HepG2 (cell line): ENCODE measurements around the gene MAPK12. TPM values are rescaled to one million over a fixed set of nuclear protein-coding genes. Genes with fewer than 3 reads are reported as not detected.

ENCODE experiments used
- BRD4 ChIP-seq: sonication (generic); formaldehyde crosslinking; IDR thresholded peaks from 2 replicates; pipeline ENCODE4 v1.4.0; 2020; ENCODE audit warnings: missing genetic modification reagents
- GTF3A ChIP-seq: sonication (generic); formaldehyde crosslinking; conservative IDR thresholded peaks from 2 replicates; pipeline ENCODE4 v1.4.0; 2020; ENCODE audit warnings: mild to moderate bottlenecking, missing genetic modification reagents
- HNF4A ChIP-seq: sonication (generic); formaldehyde crosslinking; IDR thresholded peaks from 2 replicates; pipeline ENCODE4 v1.4.0; 2020; ENCODE audit warnings: missing genetic modification reagents
- NFKBIZ ChIP-seq: IDR thresholded peaks from 2 replicates; pipeline ENCODE4 v1.6.1; 2018; ENCODE audit warnings: missing genetic modification reagents, missing compliant biosample characterization
- RAD51 ChIP-seq: fragments of 450-650 bp; IDR thresholded peaks from 2 replicates; pipeline ENCODE4 v1.6.1; 2016; ENCODE audit warnings: borderline replicate concordance
- RXRB ChIP-seq: IDR thresholded peaks from 2 replicates; pipeline ENCODE4 v1.6.1; 2016; ENCODE audit warnings: borderline replicate concordance, missing genetic modification reagents, missing compliant biosample characterization
- SCMH1 ChIP-seq: sonication (generic); formaldehyde crosslinking; IDR thresholded peaks from 2 replicates; pipeline ENCODE4 v1.9.0; 2021; ENCODE audit warnings: missing genetic modification reagents, mild to moderate bottlenecking, borderline replicate concordance
- STAG1 ChIP-seq: sonication (generic); formaldehyde crosslinking; IDR thresholded peaks from 2 replicates; pipeline ENCODE4 v1.4.0; 2020; ENCODE audit warnings: missing genetic modification reagents
- SYNCRIP ChIP-seq: fragments of 200-400 bp; formaldehyde crosslinking; IDR thresholded peaks from 2 replicates; pipeline ENCODE4 v1.6.1; 2018; ENCODE audit warnings: mild to moderate bottlenecking, low read depth, low read length; ENCODE audit not compliant: insufficient read depth
- ZFY ChIP-seq: sonication (generic); formaldehyde crosslinking; IDR thresholded peaks from 2 replicates; pipeline ENCODE4 v1.4.0; 2020; ENCODE audit warnings: missing genetic modification reagents
- ZMYM4 ChIP-seq: sonication (generic); formaldehyde crosslinking; IDR thresholded peaks from 2 replicates; pipeline ENCODE4 v1.8.1; 2023; ENCODE audit warnings: mild to moderate bottlenecking, missing genetic modification reagents
- ZNF180 ChIP-seq: sonication (generic); formaldehyde crosslinking; IDR thresholded peaks from 2 replicates; pipeline ENCODE4 v1.4.0; 2020; ENCODE audit warnings: low read depth, missing genetic modification reagents, borderline replicate concordance
- ZNF670 ChIP-seq: sonication (generic); formaldehyde crosslinking; IDR thresholded peaks from 2 replicates; pipeline ENCODE4 v1.8.0; 2022; ENCODE audit warnings: mild to moderate bottlenecking, missing genetic modification reagents, borderline replicate concordance
- ZNF709 ChIP-seq: sonication (generic); formaldehyde crosslinking; IDR thresholded peaks from 2 replicates; pipeline ENCODE4 v1.5.0; 2020; ENCODE audit warnings: mild to moderate bottlenecking, missing genetic modification reagents
- ZNF761 ChIP-seq: sonication (generic); formaldehyde crosslinking; conservative IDR thresholded peaks from 2 replicates; pipeline ENCODE4 v1.4.0; 2020; ENCODE audit warnings: mild to moderate bottlenecking, missing genetic modification reagents
- polyA plus RNA-seq, 8 experiments: library from polyadenylated mRNA; depleted of rRNA in 3 of 8; stranded (reverse) in 7 of 8; unstranded in 1 of 8; fragments of >200 nt; fragmentation: Illumina TruSeq in 4 of 8; extraction: Trizol in 4 of 8; gene quantifications; 2 replicates each; pipeline versions ENCODE4 v1.2.1 to v1.2.3, GENCODE V29; 2011 to 2016; ENCODE audit warnings: low read depth in 4 of 8, missing spikeins in 1 of 8, mixed read lengths in 1 of 8; ENCODE audit not compliant: insufficient read depth in 1 of 8
- total RNA-seq, 5 experiments: library from RNA; depleted of rRNA; stranded (reverse); fragments of >200 nt; fragmentation: Illumina TruSeq; extraction: Trizol; gene quantifications; 2 replicates each; pipeline ENCODE4 v1.2.3, GENCODE V29; 2016; ENCODE audit warnings: low read depth in 1 of 5
- TF ChIP-seq, protein P1 (sequence below): sonication (generic); formaldehyde crosslinking; IDR thresholded peaks from 2 replicates; pipeline ENCODE4 v1.4.0; 2020; ENCODE audit warnings: missing genetic modification reagents
- TF ChIP-seq, protein P2 (sequence below): sonication (generic); formaldehyde crosslinking; IDR thresholded peaks from 2 replicates; pipeline ENCODE4 v1.5.1; 2020; ENCODE audit warnings: missing genetic modification reagents, mild to moderate bottlenecking, borderline replicate concordance
- TF ChIP-seq, protein P3 (sequence below): sonication (generic); formaldehyde crosslinking; IDR thresholded peaks from 2 replicates; pipeline ENCODE4 v1.8.0; 2022; ENCODE audit warnings: mild to moderate bottlenecking, missing genetic modification reagents, borderline replicate concordance
- TF ChIP-seq, protein P4 (sequence below): sonication (generic); formaldehyde crosslinking; conservative IDR thresholded peaks from 2 replicates; pipeline ENCODE4 v1.4.0; 2020; ENCODE audit warnings: missing genetic modification reagents
- TF ChIP-seq, protein P5 (sequence below): sonication (generic); formaldehyde crosslinking; IDR thresholded peaks from 2 replicates; pipeline ENCODE4 v1.5.0; 2020; ENCODE audit warnings: missing genetic modification reagents

MAPK12 gene
- total and polyA plus RNA-seq, 2 of the 13 experiments (the other 11 are each of a cell fraction or from before 2014, with no cell fraction given), result 22.2 to 23.3 TPM

DNA sequence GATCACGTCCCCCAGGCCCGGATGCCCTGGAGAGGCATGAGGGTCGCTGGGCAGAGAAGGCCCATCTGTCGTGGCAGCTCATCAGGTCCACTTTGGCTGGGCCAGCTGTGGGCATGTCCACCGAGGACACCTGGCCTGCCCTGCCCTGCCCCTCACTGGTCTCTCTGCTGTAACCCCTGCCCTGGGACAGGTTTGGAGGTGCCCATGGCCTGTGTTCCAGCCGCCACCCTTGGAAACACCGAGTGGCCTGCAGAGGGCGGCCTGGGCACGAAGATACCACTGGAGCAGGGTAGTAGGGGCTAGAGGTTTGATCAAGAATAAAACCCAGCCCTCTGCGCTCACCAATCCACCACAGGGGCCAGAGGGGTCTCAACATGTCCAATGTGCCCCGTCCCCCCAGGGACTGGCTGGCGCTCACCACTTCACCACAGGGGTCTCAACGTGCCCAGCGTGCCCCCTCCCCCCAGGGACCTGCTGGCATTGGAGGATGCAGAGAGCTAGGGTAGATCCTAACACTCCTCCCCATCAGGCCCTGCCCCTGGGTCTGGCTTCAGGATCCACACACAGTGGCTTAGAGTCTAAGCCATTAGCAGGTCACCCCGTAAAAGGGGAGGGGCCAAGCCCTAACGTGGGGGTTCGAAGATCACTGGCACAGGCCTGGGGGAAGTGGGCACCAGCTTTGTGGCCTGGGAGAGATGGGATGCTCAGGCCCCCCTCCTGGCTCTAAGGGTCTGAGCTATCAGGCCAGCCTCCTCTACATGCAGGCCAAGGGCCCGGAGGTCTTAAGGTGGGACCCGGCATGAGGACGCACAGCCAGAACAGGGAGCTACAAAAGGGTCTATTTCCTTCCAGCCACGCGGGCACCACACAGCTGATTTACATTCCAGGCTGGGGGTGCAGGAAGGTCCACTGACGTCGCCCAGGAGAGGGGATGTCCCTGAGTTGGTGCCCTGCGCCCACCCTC is 9.1 kb downstream of the MAPK12 start (continued):
- TF ChIP-seq, protein P1, sequence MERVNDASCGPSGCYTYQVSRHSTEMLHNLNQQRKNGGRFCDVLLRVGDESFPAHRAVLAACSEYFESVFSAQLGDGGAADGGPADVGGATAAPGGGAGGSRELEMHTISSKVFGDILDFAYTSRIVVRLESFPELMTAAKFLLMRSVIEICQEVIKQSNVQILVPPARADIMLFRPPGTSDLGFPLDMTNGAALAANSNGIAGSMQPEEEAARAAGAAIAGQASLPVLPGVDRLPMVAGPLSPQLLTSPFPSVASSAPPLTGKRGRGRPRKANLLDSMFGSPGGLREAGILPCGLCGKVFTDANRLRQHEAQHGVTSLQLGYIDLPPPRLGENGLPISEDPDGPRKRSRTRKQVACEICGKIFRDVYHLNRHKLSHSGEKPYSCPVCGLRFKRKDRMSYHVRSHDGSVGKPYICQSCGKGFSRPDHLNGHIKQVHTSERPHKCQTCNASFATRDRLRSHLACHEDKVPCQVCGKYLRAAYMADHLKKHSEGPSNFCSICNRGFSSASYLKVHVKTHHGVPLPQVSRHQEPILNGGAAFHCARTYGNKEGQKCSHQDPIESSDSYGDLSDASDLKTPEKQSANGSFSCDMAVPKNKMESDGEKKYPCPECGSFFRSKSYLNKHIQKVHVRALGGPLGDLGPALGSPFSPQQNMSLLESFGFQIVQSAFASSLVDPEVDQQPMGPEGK, result peak; percentile 47; the same call in 1 of the 2 replicates
- TF ChIP-seq ZMYM4 (CRISPR knock-in tag) (no peak), ZNF180 (CRISPR knock-in tag) (no peak), ZFY (CRISPR knock-in tag) (peak; percentile 40; the same call in 1 of the 2 replicates), ZNF709 (CRISPR knock-in tag) (no peak), HNF4A (peak; percentile 6; the same call in 1 of the 2 replicates), RXRB (CRISPR knock-in tag) (no peak), ZNF761 (CRISPR knock-in tag) (no peak), SCMH1 (CRISPR knock-in tag) (no peak), STAG1 (CRISPR knock-in tag) (peak; percentile 87), SYNCRIP (no peak), RAD51 (no peak), GTF3A (CRISPR knock-in tag) (no peak), BRD4 (0 out of 2 replicates have a peak, but pooled peaks have one; percentile 29), ZNF670 (CRISPR knock-in tag) (no peak), NFKBIZ (CRISPR knock-in tag) (no peak)
- TF ChIP-seq, protein P2, sequence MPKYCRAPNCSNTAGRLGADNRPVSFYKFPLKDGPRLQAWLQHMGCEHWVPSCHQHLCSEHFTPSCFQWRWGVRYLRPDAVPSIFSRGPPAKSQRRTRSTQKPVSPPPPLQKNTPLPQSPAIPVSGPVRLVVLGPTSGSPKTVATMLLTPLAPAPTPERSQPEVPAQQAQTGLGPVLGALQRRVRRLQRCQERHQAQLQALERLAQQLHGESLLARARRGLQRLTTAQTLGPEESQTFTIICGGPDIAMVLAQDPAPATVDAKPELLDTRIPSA (CRISPR knock-in tag), result no peak
- TF ChIP-seq, protein P3, sequence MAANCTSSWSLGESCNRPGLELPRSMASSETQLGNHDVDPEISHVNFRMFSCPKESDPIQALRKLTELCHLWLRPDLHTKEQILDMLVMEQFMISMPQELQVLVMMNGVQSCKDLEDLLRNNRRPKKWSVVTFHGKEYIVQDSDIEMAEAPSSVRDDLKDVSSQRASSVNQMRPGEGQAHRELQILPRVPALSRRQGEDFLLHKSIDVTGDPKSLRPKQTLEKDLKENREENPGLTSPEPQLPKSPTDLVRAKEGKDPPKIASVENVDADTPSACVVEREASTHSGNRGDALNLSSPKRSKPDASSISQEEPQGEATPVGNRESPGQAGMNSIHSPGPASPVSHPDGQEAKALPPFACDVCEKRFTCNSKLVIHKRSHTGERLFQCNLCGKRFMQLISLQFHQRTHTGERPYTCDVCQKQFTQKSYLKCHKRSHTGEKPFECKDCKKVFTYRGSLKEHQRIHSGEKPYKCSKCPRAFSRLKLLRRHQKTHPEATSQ (CRISPR knock-in tag), result no peak
- TF ChIP-seq, protein P4, sequence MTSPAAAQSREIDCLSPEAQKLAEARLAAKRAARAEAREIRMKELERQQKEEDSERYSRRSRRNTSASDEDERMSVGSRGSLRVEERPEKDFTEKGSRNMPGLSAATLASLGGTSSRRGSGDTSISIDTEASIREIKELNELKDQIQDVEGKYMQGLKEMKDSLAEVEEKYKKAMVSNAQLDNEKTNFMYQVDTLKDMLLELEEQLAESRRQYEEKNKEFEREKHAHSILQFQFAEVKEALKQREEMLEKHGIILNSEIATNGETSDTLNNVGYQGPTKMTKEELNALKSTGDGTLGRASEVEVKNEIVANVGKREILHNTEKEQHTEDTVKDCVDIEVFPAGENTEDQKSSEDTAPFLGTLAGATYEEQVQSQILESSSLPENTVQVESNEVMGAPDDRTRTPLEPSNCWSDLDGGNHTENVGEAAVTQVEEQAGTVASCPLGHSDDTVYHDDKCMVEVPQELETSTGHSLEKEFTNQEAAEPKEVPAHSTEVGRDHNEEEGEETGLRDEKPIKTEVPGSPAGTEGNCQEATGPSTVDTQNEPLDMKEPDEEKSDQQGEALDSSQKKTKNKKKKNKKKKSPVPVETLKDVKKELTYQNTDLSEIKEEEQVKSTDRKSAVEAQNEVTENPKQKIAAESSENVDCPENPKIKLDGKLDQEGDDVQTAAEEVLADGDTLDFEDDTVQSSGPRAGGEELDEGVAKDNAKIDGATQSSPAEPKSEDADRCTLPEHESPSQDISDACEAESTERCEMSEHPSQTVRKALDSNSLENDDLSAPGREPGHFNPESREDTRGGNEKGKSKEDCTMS, result no peak
- TF ChIP-seq, protein P5, sequence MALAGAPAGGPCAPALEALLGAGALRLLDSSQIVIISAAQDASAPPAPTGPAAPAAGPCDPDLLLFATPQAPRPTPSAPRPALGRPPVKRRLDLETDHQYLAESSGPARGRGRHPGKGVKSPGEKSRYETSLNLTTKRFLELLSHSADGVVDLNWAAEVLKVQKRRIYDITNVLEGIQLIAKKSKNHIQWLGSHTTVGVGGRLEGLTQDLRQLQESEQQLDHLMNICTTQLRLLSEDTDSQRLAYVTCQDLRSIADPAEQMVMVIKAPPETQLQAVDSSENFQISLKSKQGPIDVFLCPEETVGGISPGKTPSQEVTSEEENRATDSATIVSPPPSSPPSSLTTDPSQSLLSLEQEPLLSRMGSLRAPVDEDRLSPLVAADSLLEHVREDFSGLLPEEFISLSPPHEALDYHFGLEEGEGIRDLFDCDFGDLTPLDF (CRISPR knock-in tag), result no peak
